DMS114 treated with DMSO at 0.1 percent for 48 hours (cell line): ENCODE data around the gene PUSL1.

Source experiments
- DNase-seq: peaks from one replicate; lab custom pipeline; 2025; ENCODE audit not compliant: unreplicated experiment; lab: John Stamatoyannopoulos, UW

PUSL1 gene

DNA sequence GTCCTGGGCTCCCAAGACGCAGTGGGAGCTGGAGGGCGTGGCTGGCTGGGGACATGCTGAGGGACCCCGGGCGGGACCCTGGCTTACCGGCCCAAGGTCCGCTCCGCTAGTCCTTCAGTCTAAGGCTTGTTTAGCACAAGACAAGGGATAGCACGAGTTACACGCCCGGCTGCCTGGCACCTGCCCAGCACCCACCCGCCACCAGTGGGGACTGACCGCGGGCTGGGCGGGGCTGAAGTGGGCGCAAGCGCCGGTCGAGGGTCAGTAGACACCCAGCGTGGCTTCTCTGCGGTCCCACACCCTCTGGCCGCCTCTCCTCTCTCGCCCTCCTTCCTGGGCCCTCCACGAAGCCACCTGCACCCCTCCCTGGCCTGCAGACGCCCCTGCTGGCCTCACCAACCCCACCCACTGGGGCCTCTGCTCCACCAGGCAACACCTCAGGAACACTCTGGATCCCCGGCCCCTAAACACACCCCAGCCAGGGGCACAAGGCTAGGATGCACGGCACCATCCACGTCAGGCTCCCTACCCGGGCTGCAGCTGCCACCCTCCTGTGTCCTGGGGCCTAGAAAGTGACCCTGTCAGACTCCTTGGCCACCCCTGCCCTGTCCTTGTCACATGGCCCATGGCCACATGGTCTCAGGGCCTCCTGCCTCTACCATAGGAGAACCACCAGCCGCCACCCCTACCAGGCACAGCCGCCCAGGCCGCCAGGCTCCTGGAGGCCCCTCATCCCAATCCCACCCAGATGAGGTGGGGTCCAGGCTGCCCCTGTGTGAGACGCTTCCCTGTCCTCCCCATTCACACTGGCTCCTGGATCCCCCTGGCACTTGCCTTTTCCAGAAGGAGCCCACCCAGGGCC is 28.8 kb downstream of the PUSL1 start:
- no peak for DNase-seq

GRCh38 chr1:1337793-1338147 is 29.4 kb downstream of the PUSL1 start:
- no peak for DNase-seq

DNA sequence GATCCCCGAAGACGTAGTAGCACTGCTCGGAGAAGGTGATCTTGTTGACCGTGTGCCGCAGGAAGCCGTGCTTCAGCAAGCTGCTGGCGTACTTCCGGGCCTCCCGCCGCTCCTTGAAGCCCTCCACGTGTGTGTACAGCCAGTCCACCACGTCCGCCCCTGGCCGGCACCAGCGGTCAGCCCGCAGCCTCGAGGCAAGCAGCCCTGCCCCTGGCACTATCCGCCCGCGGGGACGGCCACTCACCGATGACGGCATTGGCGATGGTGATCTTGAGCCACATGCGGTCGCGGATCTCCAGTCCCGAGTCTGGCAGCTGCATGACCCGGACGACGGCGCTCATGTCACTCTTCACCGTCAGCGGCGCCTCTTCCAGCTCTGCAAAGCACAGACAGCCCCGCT is 29.9 kb downstream of the PUSL1 start:
- no peak for DNase-seq

DNA sequence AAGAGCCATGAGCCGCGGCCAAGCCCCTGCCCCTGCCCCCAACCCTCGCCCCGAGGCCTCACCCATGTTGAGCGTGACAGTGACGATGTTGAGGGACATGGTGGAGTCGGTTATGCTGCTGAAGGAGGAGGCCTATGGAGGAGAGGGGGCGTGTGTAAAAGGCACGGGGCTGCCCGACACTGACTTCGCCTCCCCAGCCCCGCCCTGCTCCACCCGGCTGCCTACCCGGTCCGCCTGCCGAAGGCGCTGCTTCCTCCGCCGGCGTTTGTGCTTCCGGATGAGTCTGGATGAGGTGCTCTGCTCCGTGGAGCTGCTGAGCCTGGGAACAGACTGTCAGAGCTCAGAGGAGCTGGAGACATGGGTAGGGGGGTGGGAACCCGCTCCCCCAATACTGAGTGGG is 31.8 kb downstream of the PUSL1 start:
- DNase-seq, result no peak

GRCh38 chr1:1340791-1341548 is 32.6 kb downstream of the PUSL1 start:
- no peak for DNase-seq

DNA sequence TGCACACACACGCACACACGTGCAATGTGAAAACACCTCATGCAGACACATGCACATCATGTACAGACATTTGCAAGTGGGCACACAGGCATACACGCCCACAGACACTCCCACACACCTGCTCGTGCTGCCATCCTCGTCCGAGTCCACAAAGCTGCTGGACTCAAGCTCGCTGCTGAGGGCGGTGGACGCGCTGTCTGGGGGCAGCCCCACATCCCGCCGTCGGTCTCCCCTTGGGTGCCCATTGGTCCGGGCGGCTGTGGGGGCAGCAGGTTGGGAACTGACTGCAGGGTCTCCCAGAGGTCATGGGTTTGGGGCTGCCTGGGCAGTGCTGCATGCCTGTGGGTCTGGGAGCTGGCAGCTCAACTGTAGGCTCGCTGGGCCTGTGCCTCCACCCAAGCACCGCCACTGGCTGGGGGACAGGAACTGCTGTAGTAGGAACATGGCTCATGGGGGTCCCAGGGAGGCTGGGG is 33.2 kb downstream of the PUSL1 start:
- DNase-seq, result no peak

DNA sequence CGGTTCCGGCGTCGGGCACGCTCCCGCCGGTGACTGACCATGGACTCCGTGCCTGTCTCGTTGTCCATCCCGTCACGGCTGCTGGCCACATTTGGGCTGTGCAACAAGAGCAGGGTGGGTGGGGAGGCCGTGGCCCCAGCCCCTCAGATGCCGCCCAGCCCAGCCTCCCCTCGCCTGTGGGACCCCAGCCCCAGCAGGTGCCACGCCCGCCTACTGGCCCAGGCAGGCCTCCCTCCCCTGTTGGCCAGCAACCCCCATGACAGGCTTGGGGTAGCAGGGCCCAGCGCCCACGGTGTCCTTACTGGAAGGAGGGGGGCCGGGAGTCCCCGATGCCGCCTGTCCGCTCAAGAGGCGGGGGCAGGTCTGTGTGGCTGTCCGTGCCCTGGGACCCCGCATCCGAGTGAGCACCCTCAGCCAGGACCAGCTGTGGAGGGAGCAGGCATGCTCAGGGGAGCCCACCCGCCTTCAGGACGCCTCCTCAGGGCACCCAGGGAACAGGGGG is 33.7 kb downstream of the PUSL1 start:
- DNase-seq, result no peak

DNA sequence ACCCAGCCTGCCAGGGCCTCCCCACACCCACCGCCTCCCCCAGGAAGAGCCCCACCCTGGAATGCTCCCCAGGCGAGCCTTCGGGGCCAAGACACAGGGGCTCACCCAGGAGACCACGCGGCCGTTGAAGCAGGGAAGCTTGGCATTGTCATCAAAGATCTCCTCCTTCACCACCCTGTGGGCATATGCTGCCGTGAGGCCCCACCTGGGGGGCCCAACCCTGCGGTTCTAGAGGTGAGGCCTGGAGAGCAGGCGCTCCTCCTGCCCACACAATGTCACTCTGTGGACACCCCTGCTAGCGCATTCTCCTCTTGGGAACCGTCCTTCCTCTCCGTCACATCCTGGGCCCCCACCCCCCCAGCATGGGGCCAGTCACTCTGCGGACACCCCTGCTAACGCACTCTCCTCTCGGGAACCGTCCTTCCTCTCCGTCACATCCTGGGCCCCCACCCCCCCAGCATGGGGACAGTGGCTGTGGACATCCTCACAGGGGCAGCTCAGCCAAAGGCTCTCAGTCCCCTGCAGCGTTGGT is 34.3 kb downstream of the PUSL1 start:
- no peak for DNase-seq

- DNase-seq, result no peak
These were observed 35.5 kb downstream of the PUSL1 start for GRCh38 chr1:1343811-1344421.

- DNase-seq, result no peak
These were observed 36.4 kb downstream of the PUSL1 start for GRCh38 chr1:1344655-1345361.

DNA sequence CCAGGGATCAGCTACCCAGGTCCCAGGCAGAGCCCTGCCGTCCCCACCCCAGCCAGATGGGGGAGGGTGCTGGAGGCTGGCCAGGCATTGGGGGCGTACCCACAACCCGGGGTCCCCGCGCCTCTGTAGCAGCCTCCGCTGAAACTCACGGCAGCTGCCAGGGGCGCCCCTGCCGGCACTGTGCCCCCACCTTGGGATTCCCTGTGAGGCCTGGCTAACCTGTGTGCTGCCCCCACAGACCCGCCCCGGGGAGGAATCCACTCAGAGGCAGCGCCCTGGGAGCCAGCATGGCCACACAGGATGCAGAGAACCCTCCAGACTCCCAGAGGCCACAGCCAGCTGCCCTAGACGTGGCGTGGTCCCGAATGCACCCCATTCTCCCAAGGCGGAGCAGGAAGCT is 37.0 kb downstream of the PUSL1 start:
- no peak for DNase-seq

DNA sequence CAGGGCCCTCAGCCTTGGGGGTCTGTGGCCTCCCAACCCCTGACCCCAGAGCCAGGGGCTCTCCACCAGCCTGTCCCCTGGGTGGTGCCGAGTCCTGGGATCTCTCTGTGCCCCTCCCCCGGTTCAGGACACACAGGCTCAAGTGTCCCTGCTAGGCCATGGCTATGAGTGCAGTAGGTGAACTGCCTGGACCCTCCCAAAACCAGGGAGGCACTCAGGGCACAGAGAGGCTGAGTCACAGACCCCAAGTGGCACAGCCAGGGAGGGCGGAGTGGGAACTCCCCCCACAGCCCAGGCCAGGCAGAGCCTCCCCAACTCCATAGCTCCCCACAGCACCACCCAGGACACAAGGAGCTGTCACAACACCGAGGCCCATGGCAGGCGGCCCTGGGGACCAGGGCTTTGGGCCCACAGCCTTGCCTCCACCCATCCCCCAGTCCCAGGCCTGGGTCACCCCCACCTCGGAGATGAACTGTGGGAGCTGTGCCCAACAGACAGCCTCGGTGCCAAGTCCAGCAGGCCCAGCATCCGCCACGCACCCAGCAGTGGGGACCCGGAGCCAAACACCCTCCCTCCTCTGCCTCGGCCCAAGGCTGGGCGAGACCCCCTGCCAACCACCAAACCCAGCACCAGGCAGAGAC is 37.6 kb downstream of the PUSL1 start:
- no peak for DNase-seq

DNA sequence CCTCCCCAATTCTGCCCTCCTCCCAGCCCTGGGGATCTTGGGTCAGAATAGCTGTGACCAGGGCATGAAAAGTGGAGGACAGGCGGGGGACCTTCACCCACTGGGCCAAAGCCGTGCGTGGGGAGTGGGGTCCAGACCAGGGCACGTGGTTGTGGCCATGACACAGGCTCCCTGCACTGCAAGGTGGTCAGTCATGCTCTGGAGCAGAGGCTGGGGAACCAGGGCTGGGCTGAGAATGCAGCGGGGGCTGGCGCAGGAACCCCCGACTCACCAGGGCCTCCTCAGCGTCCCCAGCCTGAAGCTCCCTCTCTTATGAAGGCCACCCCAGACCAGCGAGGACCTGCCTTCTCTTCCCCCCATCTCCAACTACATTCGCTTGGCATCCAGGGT is 38.1 kb downstream of the PUSL1 start:
- DNase-seq, result no peak

GRCh38 chr1:1347026-1347595 is 38.7 kb downstream of the PUSL1 start:
- no peak for DNase-seq

DNA sequence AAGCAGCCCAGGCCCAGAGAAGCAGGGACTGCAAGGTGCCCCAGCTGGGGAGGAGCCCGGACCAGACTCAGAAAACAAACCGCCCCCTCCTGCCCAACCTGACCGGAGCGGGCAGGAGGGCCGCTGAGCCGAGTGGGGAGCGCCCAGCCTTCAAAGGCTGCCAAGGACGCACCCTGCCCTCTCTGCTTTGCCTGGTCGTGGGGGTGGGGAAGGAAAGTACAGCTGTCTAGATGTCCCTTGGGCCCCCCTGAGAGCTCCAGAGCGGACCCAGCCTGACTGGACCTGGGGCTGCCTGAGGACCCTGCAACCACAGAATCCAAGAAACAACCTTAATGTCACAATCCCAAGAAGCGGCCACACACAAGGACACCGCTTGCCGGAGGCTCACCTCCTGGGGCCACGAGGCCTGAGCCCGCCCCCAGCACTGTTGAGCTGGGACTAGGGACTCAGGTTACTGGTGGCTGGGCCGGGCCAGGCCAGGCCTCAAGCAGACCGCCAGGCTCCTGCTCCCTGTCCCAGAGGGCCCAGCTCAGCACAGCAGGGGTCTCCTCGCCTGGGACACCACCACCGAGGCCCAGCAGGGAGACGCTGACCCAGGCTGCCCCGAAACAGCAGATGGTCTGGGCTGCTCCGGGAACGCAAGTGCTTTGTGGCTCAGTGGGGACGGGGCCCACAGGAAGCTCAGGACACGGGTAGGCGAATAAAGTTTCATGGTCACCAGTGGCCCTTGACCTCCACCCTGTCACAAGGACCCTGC is 39.4 kb downstream of the PUSL1 start:
- DNase-seq, result no peak

- DNase-seq, result no peak
These were observed 40.2 kb downstream of the PUSL1 start for GRCh38 chr1:1348420-1349255.

GRCh38 chr1:1349256-1350012 is 41.0 kb downstream of the PUSL1 start, which contains the start of gene DVL1:
Gene DVL1, minus strand, starts transcription at chr1:1349418. Its CDS starts 353 bp downstream, at chr1:1349065.
- DNase-seq, result no peak
